ENCODE results near the gene HMGXB4. TPM values are rescaled to one million over a fixed set of nuclear protein-coding genes. Genes with fewer than 3 reads are reported as not detected.

HMGXB4 gene, protein sequence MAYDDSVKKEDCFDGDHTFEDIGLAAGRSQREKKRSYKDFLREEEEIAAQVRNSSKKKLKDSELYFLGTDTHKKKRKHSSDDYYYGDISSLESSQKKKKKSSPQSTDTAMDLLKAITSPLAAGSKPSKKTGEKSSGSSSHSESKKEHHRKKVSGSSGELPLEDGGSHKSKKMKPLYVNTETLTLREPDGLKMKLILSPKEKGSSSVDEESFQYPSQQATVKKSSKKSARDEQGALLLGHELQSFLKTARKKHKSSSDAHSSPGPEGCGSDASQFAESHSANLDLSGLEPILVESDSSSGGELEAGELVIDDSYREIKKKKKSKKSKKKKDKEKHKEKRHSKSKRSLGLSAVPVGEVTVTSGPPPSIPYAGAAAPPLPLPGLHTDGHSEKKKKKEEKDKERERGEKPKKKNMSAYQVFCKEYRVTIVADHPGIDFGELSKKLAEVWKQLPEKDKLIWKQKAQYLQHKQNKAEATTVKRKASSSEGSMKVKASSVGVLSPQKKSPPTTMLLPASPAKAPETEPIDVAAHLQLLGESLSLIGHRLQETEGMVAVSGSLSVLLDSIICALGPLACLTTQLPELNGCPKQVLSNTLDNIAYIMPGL
- 58.5 TPM for polyA plus RNA-seq (2013, experiment 1 of 2)
- polyA plus RNA-seq (2013, experiment 2 of 2): 61.2 TPM

GRCh38 chr22:35257321-35258190, at the start of gene HMGXB4:
HMGXB4 (plus strand) TSS chr22:35257493; CDS start chr22:35262391, 4,898 bp downstream.
- peak within 1 kb of the TSS; percentile 80 for H3K27ac ChIP-seq (replicated peaks; ENCODE audit: low read length)
- H2BK5ac ChIP-seq (ENCODE audit: low read length): peak within 1 kb of the TSS; percentile 85
- H3K27me3 ChIP-seq (ENCODE audit: control insufficient read depth in 3 of 3, insufficient read depth in 3 of 3, low read depth in 1 of 3, low read length in 3 of 3): no peaks in the 10 kb centered on the region
- H3K4me1 ChIP-seq (ENCODE audit: control insufficient read depth in 2 of 2, insufficient read depth in 1 of 2, low read depth in 1 of 2, low read length in 2 of 2): peaks cover 2 to 5% of the 10 kb centered on the region in 2 donors
- no peak within 1 kb of the TSS for H2BK12ac ChIP-seq (ENCODE audit: low read length)
- H3K4ac ChIP-seq (ENCODE audit: low read length): peak within 1 kb of the TSS; percentile 46
- peak within 1 kb of the TSS; percentile 80 for H3K9ac ChIP-seq (ENCODE audit: low read depth, low read length, poor library complexity)
- H4K91ac ChIP-seq (ENCODE audit: low read depth, low read length, poor library complexity): no peak within 1 kb of the TSS
- H2BK15ac ChIP-seq (ENCODE audit: low read length): no peak within 1 kb of the TSS
- H3K9me3 ChIP-seq (replicated peaks in 1 of 2; ENCODE audit: control insufficient read depth in 2 of 2, insufficient read depth in 1 of 2, low read depth in 1 of 2, low read length in 2 of 2): peaks cover 0 to 4% of the 10 kb centered on the region in 2 donors
- H2AK5ac ChIP-seq (ENCODE audit: low read depth, low read length): peak within 1 kb of the TSS; percentile 4
- H2BK120ac ChIP-seq (ENCODE audit: low read depth, low read length): no peak within 1 kb of the TSS
- H3K23ac ChIP-seq (ENCODE audit: low read depth, low read length, poor library complexity): no peak within 1 kb of the TSS
- H2AFZ ChIP-seq (ENCODE audit: low read length): peak within 1 kb of the TSS; percentile 96
- H3K14ac ChIP-seq (ENCODE audit: low read length): no peak within 1 kb of the TSS
- DNase-seq (ENCODE audit: low spot score): peak; percentile 82
- peak within 1 kb of the TSS; percentile 60 to 93 for H3K4me3 ChIP-seq (ENCODE audit: low read length in 2 of 2)
- no CpG with 5 or more reads among the region's 84 CpGs for WGBS, 2 donors (ENCODE audit: extremely low coverage in 2 of 2, insufficient read length in 2 of 2, insufficient replicate concordance in 1 of 2)
- H4K8ac ChIP-seq (ENCODE audit: low read depth, low read length): no peak within 1 kb of the TSS
- H3K4me2 ChIP-seq (ENCODE audit: insufficient read depth, low read length, poor library complexity, severe bottlenecking): peak within 1 kb of the TSS; percentile 93
- peaks cover 1% of the 10 kb centered on the region for H3K79me1 ChIP-seq (ENCODE audit: low read depth, low read length)
- H3K18ac ChIP-seq (ENCODE audit: low read length): peak within 1 kb of the TSS; percentile 99
- peaks cover 6 to 37% of the 10 kb centered on the region in 2 donors for H3K36me3 ChIP-seq (replicated peaks in 1 of 2; ENCODE audit: control insufficient read depth in 2 of 2, insufficient read depth in 2 of 2, low read length in 2 of 2)

DNA sequence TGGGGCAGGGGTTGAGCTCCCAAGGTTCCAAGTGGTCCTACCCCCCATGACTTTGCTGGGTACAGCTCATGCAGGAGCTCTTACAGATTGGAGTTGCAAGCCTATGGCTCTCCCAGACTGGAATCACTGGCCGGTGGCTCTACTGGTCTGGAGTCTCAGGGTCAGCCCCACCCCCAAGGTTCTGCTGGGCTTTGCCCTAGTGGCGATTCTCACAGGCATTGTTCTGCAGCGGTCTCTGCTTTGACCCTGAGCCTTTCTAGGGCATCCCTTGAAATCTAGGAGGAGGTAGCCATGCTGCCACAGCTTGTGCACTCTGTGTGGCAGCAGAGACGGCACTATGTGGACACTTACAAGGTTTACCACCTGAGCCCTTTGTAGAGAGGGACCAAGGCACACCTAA, 49.3 kb upstream of the HMGXB4 start:
- no peaks in the 10 kb centered on the region for H3K36me3 ChIP-seq (replicated peaks in 1 of 2; ENCODE audit: control insufficient read depth in 2 of 2, insufficient read depth in 2 of 2, low read length in 2 of 2)

GRCh38 chr22:35209203-35209602, 48.1 kb upstream of the HMGXB4 start:
- no peak overlapping the region for H2AFZ ChIP-seq (ENCODE audit: low read length)
- no peaks in the 10 kb centered on the region for H3K27me3 ChIP-seq (ENCODE audit: control insufficient read depth in 3 of 3, insufficient read depth in 3 of 3, low read depth in 1 of 3, low read length in 3 of 3)
- no peak overlapping the region for H3K18ac ChIP-seq (ENCODE audit: low read length)
- no peaks in the 10 kb centered on the region for H3K36me3 ChIP-seq (replicated peaks in 1 of 2; ENCODE audit: control insufficient read depth in 2 of 2, insufficient read depth in 2 of 2, low read length in 2 of 2)
- H3K4me1 ChIP-seq (ENCODE audit: control insufficient read depth in 2 of 2, insufficient read depth in 1 of 2, low read depth in 1 of 2, low read length in 2 of 2): peaks cover 4 to 21% of the 10 kb centered on the region in 2 donors
- no peak overlapping the region for H3K4ac ChIP-seq (ENCODE audit: low read length)
- no peak overlapping the region for H4K8ac ChIP-seq (ENCODE audit: low read depth, low read length)
- no peak overlapping the region for H2BK5ac ChIP-seq (ENCODE audit: low read length)
- no peak overlapping the region for H2BK120ac ChIP-seq (ENCODE audit: low read depth, low read length)
- no peak overlapping the region for H3K4me2 ChIP-seq (ENCODE audit: insufficient read depth, low read length, poor library complexity, severe bottlenecking)
- no peak for DNase-seq (ENCODE audit: low spot score)
- H2AK5ac ChIP-seq (ENCODE audit: low read depth, low read length): no peak overlapping the region
- H3K9me3 ChIP-seq (replicated peaks in 1 of 2; ENCODE audit: control insufficient read depth in 2 of 2, insufficient read depth in 1 of 2, low read depth in 1 of 2, low read length in 2 of 2): no peaks in the 10 kb centered on the region
- no peak overlapping the region for H3K4me3 ChIP-seq (ENCODE audit: low read length in 2 of 2)
- H2BK12ac ChIP-seq (ENCODE audit: low read length): no peak overlapping the region
- no peak overlapping the region for H4K91ac ChIP-seq (ENCODE audit: low read depth, low read length, poor library complexity)
- no peak overlapping the region for H2BK15ac ChIP-seq (ENCODE audit: low read length)
- H3K27ac ChIP-seq (replicated peaks; ENCODE audit: low read length): no peak overlapping the region
- H3K23ac ChIP-seq (ENCODE audit: low read depth, low read length, poor library complexity): no peak overlapping the region
- no peaks in the 10 kb centered on the region for H3K79me1 ChIP-seq (ENCODE audit: low read depth, low read length)
- WGBS, 2 donors (ENCODE audit: extremely low coverage in 2 of 2, insufficient read length in 2 of 2, insufficient replicate concordance in 1 of 2): no CpG with 5 or more reads among the region's 7 CpGs
- H3K9ac ChIP-seq (ENCODE audit: low read depth, low read length, poor library complexity): no peak overlapping the region
- no peak overlapping the region for H3K14ac ChIP-seq (ENCODE audit: low read length)

More for the DNA sequence above, 49.3 kb upstream of the HMGXB4 start:
- Histone ChIP-seq H3K14ac (ENCODE audit: low read length) (no peak overlapping the region), H3K23ac (ENCODE audit: low read depth, low read length, poor library complexity) (no peak overlapping the region), H2BK5ac (ENCODE audit: low read length) (no peak overlapping the region), H3K9me3 (replicated peaks in 1 of 2; ENCODE audit: control insufficient read depth in 2 of 2, insufficient read depth in 1 of 2, low read depth in 1 of 2, low read length in 2 of 2) (no peaks in the 10 kb centered on the region), H4K91ac (ENCODE audit: low read depth, low read length, poor library complexity) (no peak overlapping the region), H2AK5ac (ENCODE audit: low read depth, low read length) (no peak overlapping the region), H3K4ac (ENCODE audit: low read length) (no peak overlapping the region), H3K27ac (replicated peaks; ENCODE audit: low read length) (no peak overlapping the region), H3K27me3 (ENCODE audit: control insufficient read depth in 3 of 3, insufficient read depth in 3 of 3, low read depth in 1 of 3, low read length in 3 of 3) (peaks cover 0 to 4% (median 0%) of the 10 kb centered on the region in 3 experiments), H3K18ac (ENCODE audit: low read length) (peak overlapping the region; percentile 20), H3K4me2 (ENCODE audit: insufficient read depth, low read length, poor library complexity, severe bottlenecking) (no peak overlapping the region), H2AFZ (ENCODE audit: low read length) (no peak overlapping the region), H3K79me1 (ENCODE audit: low read depth, low read length) (no peaks in the 10 kb centered on the region), H3K4me3 (ENCODE audit: low read length in 2 of 2) (no peak overlapping the region), H4K8ac (ENCODE audit: low read depth, low read length) (no peak overlapping the region), H2BK120ac (ENCODE audit: low read depth, low read length) (no peak overlapping the region), H3K9ac (ENCODE audit: low read depth, low read length, poor library complexity) (no peak overlapping the region), H3K4me1 (ENCODE audit: control insufficient read depth in 2 of 2, insufficient read depth in 1 of 2, low read depth in 1 of 2, low read length in 2 of 2) (peaks cover 4 to 21% of the 10 kb centered on the region in 2 donors), H2BK12ac (ENCODE audit: low read length) (no peak overlapping the region), H2BK15ac (ENCODE audit: low read length) (no peak overlapping the region)
- no peak for DNase-seq (ENCODE audit: low spot score)
- no CpG with 5 or more reads among the region's 4 CpGs for WGBS, 2 donors (ENCODE audit: extremely low coverage in 2 of 2, insufficient read length in 2 of 2, insufficient replicate concordance in 1 of 2)
